AG10803 (cell line): ENCODE data around the gene KIF1B.

ENCODE experiments used
- DNase-seq: peaks from one replicate; pipeline ENCODE4 v3.0.0; 2010; ENCODE audit warnings: low read depth
- H3K4me3 ChIP-seq: 2 replicates; pipeline ENCODE4 v1.5.1; 2011; ENCODE audit warnings: mild to moderate bottlenecking, low read length, control low read depth
- CTCF ChIP-seq: conservative IDR thresholded peaks from 2 replicates; pipeline ENCODE4 v1.5.1; 2011; ENCODE audit warnings: mild to moderate bottlenecking, low read length, control low read depth, inconsistent platforms

KIF1B gene

GRCh38 chr1:10387677-10388386 is 177.5 kb downstream of the KIF1B start:
- peak overlapping the region; percentile 18 for H3K4me3 ChIP-seq
- DNase-seq: peak; percentile 67

GRCh38 chr1:10388387-10388715 is 178.0 kb downstream of the KIF1B start:
- no peak overlapping the region for H3K4me3 ChIP-seq
- no peak for DNase-seq
- TF ChIP-seq CTCF: no peak

More at GRCh38 chr1:10387677-10388386, 177.5 kb downstream of the KIF1B start:
- peak; percentile 16 for TF ChIP-seq CTCF

- TF ChIP-seq CTCF: no peak
- DNase-seq: no peak
- H3K4me3 ChIP-seq: no peak overlapping the region
Observed at GRCh38 chr1:10389271-10389973, 179.1 kb downstream of the KIF1B start.

- H3K4me3 ChIP-seq: no peak overlapping the region
- no peak for TF ChIP-seq CTCF
- no peak for DNase-seq
Observed at GRCh38 chr1:10396870-10397269, 186.5 kb downstream of the KIF1B start.

- TF ChIP-seq CTCF: no peak
- peak overlapping the region; percentile 87 for H3K4me3 ChIP-seq
- DNase-seq: peak; percentile 3
Observed at GRCh38 chr1:10398278-10398733, 187.9 kb downstream of the KIF1B start.

- no peak for TF ChIP-seq CTCF
- peak within 1 kb of the TSS; percentile 87 for H3K4me3 ChIP-seq
- DNase-seq: peak; percentile 97
Observed at GRCh38 chr1:10398734-10399443, 188.5 kb downstream of the KIF1B start, which contains the start of gene PGD. PGD (plus strand) TSS chr1:10399064; CDS start chr1:10399118, 54 bp downstream.
